ENCODE results near the gene CDK6.

The CDK6 gene

GRCh38 chr7:92655346-92655884 is 181.0 kb downstream of the CDK6 start:
- no peak for DNase-seq (ENCODE audit: low read depth)
- no peak overlapping the region for H3K4me3 ChIP-seq (ENCODE audit: low read depth, low read length)
- TF ChIP-seq CTCF (IDR thresholded peaks at IDR 0.05; ENCODE audit: low read depth, low read length) (no peak), MAX (IDR thresholded peaks at IDR 0.05; ENCODE audit: low read depth, low read length) (no peak), POLR2A (IDR thresholded peaks at IDR 0.05; ENCODE audit: extremely low read depth, insufficient read length) (no peak)

- DNase-seq (ENCODE audit: low read depth) = no peak
- H3K4me3 ChIP-seq (ENCODE audit: low read depth, low read length) = no peak overlapping the region
- no peak for TF ChIP-seq CTCF (IDR thresholded peaks at IDR 0.05; ENCODE audit: low read depth, low read length)
- no peak for TF ChIP-seq POLR2A (IDR thresholded peaks at IDR 0.05; ENCODE audit: extremely low read depth, insufficient read length)
- TF ChIP-seq MYC (IDR thresholded peaks at IDR 0.05; ENCODE audit: low read depth, low read length) = no peak
- TF ChIP-seq MAX (IDR thresholded peaks at IDR 0.05; ENCODE audit: low read depth, low read length) = no peak
These were observed 183.2 kb downstream of the CDK6 start for GRCh38 chr7:92653136-92653535.

- H3K4me3 ChIP-seq (ENCODE audit: low read depth, low read length) = no peak overlapping the region
- DNase-seq (ENCODE audit: low read depth) = no peak
- TF ChIP-seq POLR2A (IDR thresholded peaks at IDR 0.05; ENCODE audit: extremely low read depth, insufficient read length) (no peak), MAX (IDR thresholded peaks at IDR 0.05; ENCODE audit: low read depth, low read length) (no peak), MYC (IDR thresholded peaks at IDR 0.05; ENCODE audit: low read depth, low read length) (no peak), CTCF (IDR thresholded peaks at IDR 0.05; ENCODE audit: low read depth, low read length) (no peak)
These were observed 183.8 kb downstream of the CDK6 start for GRCh38 chr7:92652536-92652935.

- no peak overlapping the region for H3K4me3 ChIP-seq (ENCODE audit: low read depth, low read length)
- DNase-seq (ENCODE audit: low read depth) = no peak
- no peak for TF ChIP-seq MYC (IDR thresholded peaks at IDR 0.05; ENCODE audit: low read depth, low read length)
- no peak for TF ChIP-seq CTCF (IDR thresholded peaks at IDR 0.05; ENCODE audit: low read depth, low read length)
- no peak for TF ChIP-seq MAX (IDR thresholded peaks at IDR 0.05; ENCODE audit: low read depth, low read length)
- TF ChIP-seq POLR2A (IDR thresholded peaks at IDR 0.05; ENCODE audit: extremely low read depth, insufficient read length) = no peak
These were observed 186.0 kb downstream of the CDK6 start for GRCh38 chr7:92650391-92650790.

GRCh38 chr7:92648067-92648466 is 188.3 kb downstream of the CDK6 start:
- H3K4me3 ChIP-seq (ENCODE audit: low read depth, low read length) = no peak overlapping the region
- no peak for DNase-seq (ENCODE audit: low read depth)
- TF ChIP-seq MYC (IDR thresholded peaks at IDR 0.05; ENCODE audit: low read depth, low read length) = no peak
- no peak for TF ChIP-seq MAX (IDR thresholded peaks at IDR 0.05; ENCODE audit: low read depth, low read length)
- no peak for TF ChIP-seq POLR2A (IDR thresholded peaks at IDR 0.05; ENCODE audit: extremely low read depth, insufficient read length)
- no peak for TF ChIP-seq CTCF (IDR thresholded peaks at IDR 0.05; ENCODE audit: low read depth, low read length)

- TF ChIP-seq MAX (IDR thresholded peaks at IDR 0.05; ENCODE audit: low read depth, low read length) (no peak), MYC (IDR thresholded peaks at IDR 0.05; ENCODE audit: low read depth, low read length) (no peak), CTCF (IDR thresholded peaks at IDR 0.05; ENCODE audit: low read depth, low read length) (no peak), POLR2A (IDR thresholded peaks at IDR 0.05; ENCODE audit: extremely low read depth, insufficient read length) (no peak)
- H3K4me3 ChIP-seq (ENCODE audit: low read depth, low read length) = no peak overlapping the region
- no peak for DNase-seq (ENCODE audit: low read depth)
These were observed 188.7 kb downstream of the CDK6 start for GRCh38 chr7:92647652-92648051.

Measured in NB4 (cell line).